Ishikawa (cell line): ENCODE measurements around the gene DCC.

Experiments used
- CEBPB ChIP-seq: IDR thresholded peaks from 2 replicates; pipeline ENCODE4 v1.6.1; 2012
- CREB1 ChIP-seq: IDR thresholded peaks from 2 replicates; pipeline ENCODE4 v1.6.1; 2012; ENCODE audit warnings: low read depth
- EGR1 ChIP-seq: IDR thresholded peaks from 2 replicates; pipeline ENCODE4 v1.6.1; 2012
- EP300 ChIP-seq: IDR thresholded peaks from 2 replicates; pipeline ENCODE4 v1.6.1; 2012; ENCODE audit warnings: borderline replicate concordance
- RAD21 ChIP-seq: IDR thresholded peaks from 2 replicates; pipeline ENCODE4 v1.6.1; 2012; ENCODE audit warnings: low read depth
- TAF1 ChIP-seq: IDR thresholded peaks from 2 replicates; pipeline ENCODE4 v1.6.1; 2012; ENCODE audit warnings: low read depth, mild to moderate bottlenecking
- YY1 ChIP-seq: IDR thresholded peaks from 2 replicates; pipeline ENCODE4 v1.6.1; 2012; ENCODE audit warnings: low read depth
- TF ChIP-seq, protein P1 (sequence below): IDR thresholded peaks from 2 replicates; pipeline ENCODE4 v1.6.1; 2012; ENCODE audit warnings: low read depth, mild to moderate bottlenecking
- TF ChIP-seq, protein P2 (sequence below): IDR thresholded peaks from 2 replicates; pipeline ENCODE4 v1.6.1; 2012

GRCh38 chr18:53115876-53116585 lies 776.0 kb downstream of the DCC start:
- TF ChIP-seq CEBPB (no peak), YY1 (no peak), EP300 (no peak), CREB1 (no peak), EGR1 (no peak), TAF1 (no peak), RAD21 (no peak)
- TF ChIP-seq, protein P1, sequence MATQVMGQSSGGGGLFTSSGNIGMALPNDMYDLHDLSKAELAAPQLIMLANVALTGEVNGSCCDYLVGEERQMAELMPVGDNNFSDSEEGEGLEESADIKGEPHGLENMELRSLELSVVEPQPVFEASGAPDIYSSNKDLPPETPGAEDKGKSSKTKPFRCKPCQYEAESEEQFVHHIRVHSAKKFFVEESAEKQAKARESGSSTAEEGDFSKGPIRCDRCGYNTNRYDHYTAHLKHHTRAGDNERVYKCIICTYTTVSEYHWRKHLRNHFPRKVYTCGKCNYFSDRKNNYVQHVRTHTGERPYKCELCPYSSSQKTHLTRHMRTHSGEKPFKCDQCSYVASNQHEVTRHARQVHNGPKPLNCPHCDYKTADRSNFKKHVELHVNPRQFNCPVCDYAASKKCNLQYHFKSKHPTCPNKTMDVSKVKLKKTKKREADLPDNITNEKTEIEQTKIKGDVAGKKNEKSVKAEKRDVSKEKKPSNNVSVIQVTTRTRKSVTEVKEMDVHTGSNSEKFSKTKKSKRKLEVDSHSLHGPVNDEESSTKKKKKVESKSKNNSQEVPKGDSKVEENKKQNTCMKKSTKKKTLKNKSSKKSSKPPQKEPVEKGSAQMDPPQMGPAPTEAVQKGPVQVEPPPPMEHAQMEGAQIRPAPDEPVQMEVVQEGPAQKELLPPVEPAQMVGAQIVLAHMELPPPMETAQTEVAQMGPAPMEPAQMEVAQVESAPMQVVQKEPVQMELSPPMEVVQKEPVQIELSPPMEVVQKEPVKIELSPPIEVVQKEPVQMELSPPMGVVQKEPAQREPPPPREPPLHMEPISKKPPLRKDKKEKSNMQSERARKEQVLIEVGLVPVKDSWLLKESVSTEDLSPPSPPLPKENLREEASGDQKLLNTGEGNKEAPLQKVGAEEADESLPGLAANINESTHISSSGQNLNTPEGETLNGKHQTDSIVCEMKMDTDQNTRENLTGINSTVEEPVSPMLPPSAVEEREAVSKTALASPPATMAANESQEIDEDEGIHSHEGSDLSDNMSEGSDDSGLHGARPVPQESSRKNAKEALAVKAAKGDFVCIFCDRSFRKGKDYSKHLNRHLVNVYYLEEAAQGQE: no peak
- TF ChIP-seq, protein P2, sequence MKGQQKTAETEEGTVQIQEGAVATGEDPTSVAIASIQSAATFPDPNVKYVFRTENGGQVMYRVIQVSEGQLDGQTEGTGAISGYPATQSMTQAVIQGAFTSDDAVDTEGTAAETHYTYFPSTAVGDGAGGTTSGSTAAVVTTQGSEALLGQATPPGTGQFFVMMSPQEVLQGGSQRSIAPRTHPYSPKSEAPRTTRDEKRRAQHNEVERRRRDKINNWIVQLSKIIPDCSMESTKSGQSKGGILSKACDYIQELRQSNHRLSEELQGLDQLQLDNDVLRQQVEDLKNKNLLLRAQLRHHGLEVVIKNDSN: no peak
